K562 (cell line): ENCODE measurements around the gene BRAF. TPM values are rescaled to one million over a fixed set of nuclear protein-coding genes. Genes with fewer than 3 reads are reported as not detected.

ENCODE experiments used
- ATF1 ChIP-seq, 2 experiments: fragments of 450-650 bp in 1 of 2; IDR thresholded peaks; 2 replicates each; pipeline ENCODE4 v1.6.1; 2016; ENCODE audit warnings: missing compliant biosample characterization in 1 of 2, missing genetic modification characterization in 1 of 2
- DACH1 ChIP-seq: fragments of 450-650 bp; IDR thresholded peaks from 2 replicates; pipeline ENCODE4 v1.6.1; 2018; ENCODE audit not compliant: partially characterized antibody
- ESRRB ChIP-seq: fragments of 250-450 bp; sonication (Bioruptor Pico); IDR thresholded peaks from 2 replicates; pipeline ENCODE4 v1.5.0; 2020; ENCODE audit warnings: mild to moderate bottlenecking, moderate library complexity, borderline replicate concordance
- HDAC1 ChIP-seq, 2 experiments: fragments of 450-650 bp; IDR thresholded peaks; 2 replicates each; pipeline ENCODE4 v1.6.1; 2016 to 2017; ENCODE audit warnings: inconsistent platforms in 1 of 2, mild to moderate bottlenecking in 1 of 2, moderate library complexity in 1 of 2
- KLF16 ChIP-seq: IDR thresholded peaks from 2 replicates; pipeline ENCODE4 v1.6.1; 2016; ENCODE audit warnings: antibody characterized with exemption
- NR2C1 ChIP-seq, 2 experiments: fragments of 450-650 bp; IDR thresholded peaks; 2 replicates each; pipeline ENCODE4 v1.6.1; 2017; ENCODE audit warnings: mild to moderate bottlenecking in 2 of 2, antibody characterized with exemption in 1 of 2, inconsistent platforms in 1 of 2, missing compliant biosample characterization in 1 of 2, missing genetic modification characterization in 1 of 2
- NR3C1 ChIP-seq: sonication (generic); formaldehyde crosslinking; IDR thresholded peaks from 2 replicates; pipeline ENCODE4 v1.8.1; 2022; ENCODE audit warnings: missing genetic modification reagents
- PHF21A ChIP-seq: fragments of 450-650 bp; IDR thresholded peaks from 2 replicates; pipeline ENCODE4 v1.6.1; 2017; ENCODE audit warnings: low read depth, borderline replicate concordance
- PHF8 ChIP-seq: fragments of 200-600 bp; sonication (generic); IDR thresholded peaks from 2 replicates; pipeline ENCODE4 v1.6.1; 2012; ENCODE audit warnings: mixed run types, mild to moderate bottlenecking, inconsistent platforms, low read length, moderate library complexity, borderline replicate concordance
- PRPF4 ChIP-seq: fragments of 200-400 bp; formaldehyde crosslinking; IDR thresholded peaks from one replicate; pipeline ENCODE4 v1.6.1; 2017; ENCODE audit warnings: low read length, low read depth, mild to moderate bottlenecking; ENCODE audit not compliant: insufficient read depth, poor library complexity, severe bottlenecking
- RUNX1 ChIP-seq: sonication (generic); IDR thresholded peaks from 2 replicates; pipeline ENCODE4 v1.6.1; 2016; ENCODE audit warnings: antibody characterized with exemption, low read depth
- SAFB ChIP-seq: fragments of 200-400 bp; formaldehyde crosslinking; IDR thresholded peaks from 2 replicates; pipeline ENCODE4 v1.6.1; 2017; ENCODE audit warnings: low read depth, low read length, borderline replicate concordance
- SP1 ChIP-seq: sonication (generic); formaldehyde crosslinking; IDR thresholded peaks from 2 replicates; pipeline ENCODE4 v1.8.1; 2022; ENCODE audit warnings: mild to moderate bottlenecking, missing genetic modification reagents
- SRSF1 ChIP-seq: fragments of 200-400 bp; formaldehyde crosslinking; IDR thresholded peaks from 2 replicates; pipeline ENCODE4 v1.6.1; 2017; ENCODE audit warnings: mild to moderate bottlenecking, low read depth, low read length, moderate library complexity
- VEZF1 ChIP-seq: fragments of 200-800 bp; sonication (Bioruptor generic); IDR thresholded peaks from 2 replicates; pipeline ENCODE4 v1.6.1; 2017; ENCODE audit warnings: missing genetic modification characterization, missing compliant biosample characterization
- ZFP30 ChIP-seq: fragments of 250-450 bp; sonication (Bioruptor Pico); IDR thresholded peaks from 2 replicates; pipeline ENCODE4 v1.8.0; 2022; ENCODE audit warnings: moderate library complexity, mild to moderate bottlenecking, inconsistent platforms, borderline replicate concordance
- ZNF41 ChIP-seq: fragments of 250-450 bp; sonication (Bioruptor Pico); conservative IDR thresholded peaks from 2 replicates; pipeline ENCODE4 v1.4.0; 2020; ENCODE audit warnings: mild to moderate bottlenecking
- ZNF586 ChIP-seq: fragments of 450-650 bp; formaldehyde crosslinking; conservative IDR thresholded peaks from 2 replicates; pipeline ENCODE4 v1.4.0; 2020; ENCODE audit warnings: mild to moderate bottlenecking, moderate library complexity
- polyA plus RNA-seq, 8 experiments: library from polyadenylated mRNA; depleted of rRNA in 4 of 8; stranded (reverse) in 5 of 8; unstranded in 3 of 8; fragments of >200 nt; fragmentation: Nextera tagmentation in 2 of 8; fragmentation: Illumina TruSeq in 1 of 8; extraction: Ambion mirVana in 2 of 8; extraction: Trizol in 1 of 8; gene quantifications; 2 replicates each; pipeline versions ENCODE4 v1.2.1 to v1.2.3, GENCODE V29; 2011 to 2014; ENCODE audit warnings: inconsistent platforms in 1 of 8, missing spikeins in 1 of 8
- total RNA-seq, 7 experiments: library from RNA; depleted of rRNA in 6 of 7; stranded (reverse); fragments of >200 nt in 6 of 7; fragmentation: Illumina TruSeq in 2 of 7; extraction: Trizol in 2 of 7; gene quantifications; 2 replicates each; pipeline versions ENCODE4 v1.2.1 to v1.2.3, GENCODE V29; 2011 to 2021; ENCODE audit warnings: low replicate concordance in 1 of 7
- TF ChIP-seq, protein P1 (sequence below): fragments of 450-650 bp; conservative IDR thresholded peaks from 2 replicates; pipeline ENCODE4 v1.6.1; 2016; ENCODE audit warnings: missing genetic modification characterization, low read depth, mild to moderate bottlenecking, missing compliant biosample characterization, moderate library complexity
- TF ChIP-seq, protein P2 (sequence below), 2 experiments: fragments of 450-650 bp in 1 of 2; sonication (generic) in 1 of 2; formaldehyde crosslinking in 1 of 2; IDR thresholded peaks in 1 of 2; conservative IDR thresholded peaks in 1 of 2; 2 replicates each; pipeline versions ENCODE4 v1.6.1 to v1.8.1; 2016 to 2023; ENCODE audit warnings: mild to moderate bottlenecking in 2 of 2, moderate library complexity in 2 of 2, inconsistent platforms in 1 of 2, missing genetic modification reagents in 1 of 2
- TF ChIP-seq, protein P3 (sequence below), 3 experiments: IDR thresholded peaks in 2 of 3; conservative IDR thresholded peaks in 1 of 3; 2 replicates each; pipeline ENCODE4 v1.5.1; 2011 to 2012; ENCODE audit warnings: low read length in 3 of 3, mild to moderate bottlenecking in 3 of 3, control low read depth in 2 of 3, improper control_type of control experiment in 1 of 3, inconsistent platforms in 1 of 3, low read depth in 1 of 3, mixed read lengths in 1 of 3, moderate library complexity in 1 of 3; ENCODE audit not compliant: insufficient read depth in 2 of 3

The BRAF gene
- total and polyA plus RNA-seq, 9 of the 15 experiments (the other 6 are each of a cell fraction or from before 2014, with no cell fraction given): 3.6 to 38.3 (median 21.9) TPM

DNA sequence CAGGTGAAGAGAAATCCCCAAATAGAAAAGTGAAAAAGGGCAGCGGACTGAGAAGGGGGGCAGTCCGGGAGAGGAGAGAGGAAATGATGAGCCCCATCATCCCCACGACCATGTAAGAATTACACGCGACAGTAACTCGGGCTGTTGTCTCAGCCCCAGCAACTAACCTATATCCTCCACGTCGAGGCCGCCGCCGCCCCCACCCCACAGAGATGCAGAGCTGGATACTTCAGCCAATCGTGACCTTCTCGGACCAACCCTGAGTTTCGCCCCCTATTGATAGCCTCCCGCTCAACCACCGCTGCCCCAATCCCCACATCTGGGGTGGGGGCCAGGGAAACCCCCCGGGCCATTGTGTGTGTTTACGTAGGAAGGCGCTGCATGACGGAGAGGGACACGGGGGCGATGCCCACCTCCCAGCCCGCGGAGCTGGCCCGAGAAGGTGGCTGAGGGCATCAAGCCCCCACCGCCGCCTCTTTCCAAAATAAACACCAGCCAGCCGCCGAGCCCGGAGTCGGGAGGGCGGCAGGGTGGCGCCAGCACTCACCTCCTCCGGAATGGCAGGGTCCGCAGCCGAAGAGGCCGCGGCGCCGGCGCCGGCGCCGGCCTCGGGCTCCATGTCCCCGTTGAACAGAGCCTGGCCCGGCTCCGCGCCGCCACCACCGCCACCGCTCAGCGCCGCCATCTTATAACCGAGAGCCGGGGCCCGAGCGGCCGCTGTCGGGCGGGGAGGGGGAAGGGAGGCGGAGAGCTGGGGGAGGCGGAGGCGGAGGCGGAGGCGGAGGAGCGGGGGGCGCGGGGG, 509 bp downstream of the BRAF start (continued):
- TF ChIP-seq ESRRB: no peak
- TF ChIP-seq VEZF1 (CRISPR knock-in tag): no peak; the same call in 1 of the 2 replicates
- no peak for TF ChIP-seq RUNX1
- TF ChIP-seq ZFP30: no peak
- no peak for TF ChIP-seq SRSF1
- no peak for TF ChIP-seq PHF21A
- TF ChIP-seq KLF16: no peak
- TF ChIP-seq ZNF586 (CRISPR knock-in tag): no peak
- peak; percentile 63 for TF ChIP-seq PRPF4
- peak; percentile 89 for TF ChIP-seq PHF8
- no peak; the same call in 1 of the 2 replicates for TF ChIP-seq NR2C1 (IDR thresholded peaks at IDR 0.05)
- peak; percentile 45; the same call in 1 of the 2 replicates for TF ChIP-seq NR2C1 (tag; IDR thresholded peaks at IDR 0.05)
- no peak for TF ChIP-seq ATF1 (CRISPR knock-in tag; IDR thresholded peaks at IDR 0.05)
- peak; percentile 78 for TF ChIP-seq ATF1 (tag; IDR thresholded peaks at IDR 0.05)
- TF ChIP-seq, protein P1, sequence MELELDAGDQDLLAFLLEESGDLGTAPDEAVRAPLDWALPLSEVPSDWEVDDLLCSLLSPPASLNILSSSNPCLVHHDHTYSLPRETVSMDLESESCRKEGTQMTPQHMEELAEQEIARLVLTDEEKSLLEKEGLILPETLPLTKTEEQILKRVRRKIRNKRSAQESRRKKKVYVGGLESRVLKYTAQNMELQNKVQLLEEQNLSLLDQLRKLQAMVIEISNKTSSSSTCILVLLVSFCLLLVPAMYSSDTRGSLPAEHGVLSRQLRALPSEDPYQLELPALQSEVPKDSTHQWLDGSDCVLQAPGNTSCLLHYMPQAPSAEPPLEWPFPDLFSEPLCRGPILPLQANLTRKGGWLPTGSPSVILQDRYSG (tag): no peak
- TF ChIP-seq, protein P2, sequence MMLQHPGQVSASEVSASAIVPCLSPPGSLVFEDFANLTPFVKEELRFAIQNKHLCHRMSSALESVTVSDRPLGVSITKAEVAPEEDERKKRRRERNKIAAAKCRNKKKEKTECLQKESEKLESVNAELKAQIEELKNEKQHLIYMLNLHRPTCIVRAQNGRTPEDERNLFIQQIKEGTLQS (IDR thresholded peaks at IDR 0.05): no peak
- TF ChIP-seq, protein P2 (CRISPR knock-in tag; conservative IDR thresholded peaks at IDR 0.05): no peak
- TF ChIP-seq SAFB: no peak
- TF ChIP-seq SP1 (CRISPR knock-in tag): peak; percentile 24; the same call in 1 of the 2 replicates
- TF ChIP-seq DACH1: no peak
- TF ChIP-seq ZNF41: no peak
- peak in 1 of 2 experiments; percentile 75; a peak in 2 of 4 replicates for TF ChIP-seq HDAC1 (IDR thresholded peaks at IDR 0.05)
- TF ChIP-seq, protein P3, sequence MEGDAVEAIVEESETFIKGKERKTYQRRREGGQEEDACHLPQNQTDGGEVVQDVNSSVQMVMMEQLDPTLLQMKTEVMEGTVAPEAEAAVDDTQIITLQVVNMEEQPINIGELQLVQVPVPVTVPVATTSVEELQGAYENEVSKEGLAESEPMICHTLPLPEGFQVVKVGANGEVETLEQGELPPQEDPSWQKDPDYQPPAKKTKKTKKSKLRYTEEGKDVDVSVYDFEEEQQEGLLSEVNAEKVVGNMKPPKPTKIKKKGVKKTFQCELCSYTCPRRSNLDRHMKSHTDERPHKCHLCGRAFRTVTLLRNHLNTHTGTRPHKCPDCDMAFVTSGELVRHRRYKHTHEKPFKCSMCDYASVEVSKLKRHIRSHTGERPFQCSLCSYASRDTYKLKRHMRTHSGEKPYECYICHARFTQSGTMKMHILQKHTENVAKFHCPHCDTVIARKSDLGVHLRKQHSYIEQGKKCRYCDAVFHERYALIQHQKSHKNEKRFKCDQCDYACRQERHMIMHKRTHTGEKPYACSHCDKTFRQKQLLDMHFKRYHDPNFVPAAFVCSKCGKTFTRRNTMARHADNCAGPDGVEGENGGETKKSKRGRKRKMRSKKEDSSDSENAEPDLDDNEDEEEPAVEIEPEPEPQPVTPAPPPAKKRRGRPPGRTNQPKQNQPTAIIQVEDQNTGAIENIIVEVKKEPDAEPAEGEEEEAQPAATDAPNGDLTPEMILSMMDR (IDR thresholded peaks at IDR 0.05 in 2 of 3, conservative IDR thresholded peaks at IDR 0.05 in 1 of 3; ENCODE audit: insufficient read depth in 2 of 3, low read depth in 1 of 3, low read length in 3 of 3): peak; percentile 59 to 80 (median 71); a peak in 5 of 6 replicates
- TF ChIP-seq NR3C1 (CRISPR knock-in tag): no peak
